ENCODE data around the gene DPEP2NB. TPM values are rescaled to one million over a fixed set of nuclear protein-coding genes. Genes with fewer than 3 reads are reported as not detected.

The DPEP2NB gene
- total RNA-seq, 1 experiment from 2014 or later = not detected

DNA sequence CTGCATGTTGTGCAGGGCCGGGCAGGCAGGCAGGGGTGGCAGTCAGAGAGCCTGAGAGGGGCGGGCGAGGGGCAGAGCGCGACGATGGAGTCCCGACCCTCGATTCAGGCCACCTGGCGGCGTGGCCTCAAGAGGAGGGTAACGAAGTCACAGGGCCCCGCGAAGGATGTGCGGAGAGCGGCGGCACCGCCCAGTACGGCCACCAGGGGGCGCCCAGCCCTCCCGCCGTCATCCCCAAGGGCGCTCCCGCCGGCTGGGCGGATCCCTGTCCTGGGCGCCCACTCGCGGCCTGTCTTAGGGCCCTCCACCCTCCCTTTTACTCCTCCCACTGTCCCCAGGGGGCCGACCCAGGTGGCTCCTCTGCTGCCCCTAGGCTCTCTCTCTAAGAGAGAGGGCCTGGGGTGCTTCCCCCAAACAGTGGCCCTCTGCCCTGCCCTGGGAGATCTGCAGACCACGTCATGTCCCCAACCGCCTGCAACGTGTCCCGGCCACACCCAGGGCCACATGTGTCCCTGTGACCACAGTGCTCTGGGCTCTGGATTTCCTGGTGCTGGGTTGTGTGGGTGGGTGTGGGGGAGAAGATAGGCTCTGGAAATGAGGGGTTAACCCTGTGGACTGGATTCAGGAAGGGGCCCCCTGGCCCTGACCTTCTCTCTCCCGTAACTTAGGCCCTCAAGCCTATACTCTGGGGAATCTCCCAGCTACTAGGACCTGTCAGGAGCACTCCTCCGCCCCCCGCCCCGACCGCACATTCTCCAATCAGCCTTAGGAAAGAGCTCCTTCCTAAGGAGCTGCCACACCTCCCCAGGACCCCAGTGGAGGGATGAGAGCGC, 22.3 kb downstream of the DPEP2NB start:
- H3K27me3 ChIP-seq (replicated peaks; ENCODE audit: control insufficient read depth, insufficient read depth, low read length) = no peaks in the 10 kb centered on the region
- TF ChIP-seq, protein P1, sequence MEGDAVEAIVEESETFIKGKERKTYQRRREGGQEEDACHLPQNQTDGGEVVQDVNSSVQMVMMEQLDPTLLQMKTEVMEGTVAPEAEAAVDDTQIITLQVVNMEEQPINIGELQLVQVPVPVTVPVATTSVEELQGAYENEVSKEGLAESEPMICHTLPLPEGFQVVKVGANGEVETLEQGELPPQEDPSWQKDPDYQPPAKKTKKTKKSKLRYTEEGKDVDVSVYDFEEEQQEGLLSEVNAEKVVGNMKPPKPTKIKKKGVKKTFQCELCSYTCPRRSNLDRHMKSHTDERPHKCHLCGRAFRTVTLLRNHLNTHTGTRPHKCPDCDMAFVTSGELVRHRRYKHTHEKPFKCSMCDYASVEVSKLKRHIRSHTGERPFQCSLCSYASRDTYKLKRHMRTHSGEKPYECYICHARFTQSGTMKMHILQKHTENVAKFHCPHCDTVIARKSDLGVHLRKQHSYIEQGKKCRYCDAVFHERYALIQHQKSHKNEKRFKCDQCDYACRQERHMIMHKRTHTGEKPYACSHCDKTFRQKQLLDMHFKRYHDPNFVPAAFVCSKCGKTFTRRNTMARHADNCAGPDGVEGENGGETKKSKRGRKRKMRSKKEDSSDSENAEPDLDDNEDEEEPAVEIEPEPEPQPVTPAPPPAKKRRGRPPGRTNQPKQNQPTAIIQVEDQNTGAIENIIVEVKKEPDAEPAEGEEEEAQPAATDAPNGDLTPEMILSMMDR (IDR thresholded peaks at IDR 0.05; ENCODE audit: insufficient read depth in 1 of 2, low read depth in 1 of 2, low read length in 1 of 2, severe bottlenecking in 1 of 2, unreplicated experiment in 1 of 2) = peak; percentile 95
- no peaks in the 10 kb centered on the region for H3K9me3 ChIP-seq
- Mint-ChIP-seq H3K9me3 (ENCODE audit: unreplicated experiment) (no peaks in the 10 kb centered on the region), H3K27me3 (ENCODE audit: insufficient read depth, unreplicated experiment) (no peaks in the 10 kb centered on the region), H3K36me3 (ENCODE audit: insufficient read depth, unreplicated experiment) (no peaks in the 10 kb centered on the region), H3K4me1 (ENCODE audit: low read depth, unreplicated experiment) (no peaks in the 10 kb centered on the region), H3K4me3 (ENCODE audit: unreplicated experiment) (peak overlapping the region; percentile 37), H3K27ac (ENCODE audit: unreplicated experiment) (no peak overlapping the region)
- CTCF ChIA-PET = interaction anchor here (0.5 to 1.0 kb wide), 9 partner anchors 11 to 872 kb away, joined by 3 to 12 read pairs (median 3); partner anchors contain the start of genes DDX28 and DUS2
- H3K4me3 ChIP-seq (ENCODE audit: low read depth, low read length) = no peak overlapping the region
- DNase-seq = peak; percentile 80 to 86
- no TSS peak for BruUV-seq (replicated peaks)
- POLR2A ChIA-PET = interaction anchor here (0.6 kb wide), 2 partner anchors 27 to 58 kb away, joined by 3 to 5 read pairs; no protein-coding TSS in a partner anchor
- H3K36me3 ChIP-seq (ENCODE audit: control insufficient read depth, insufficient read depth, low read length) = no peaks in the 10 kb centered on the region
- peaks cover 7% of the 10 kb centered on the region for H3K4me1 ChIP-seq
- intact Hi-C loops (cut with micrococcal nuclease; ENCODE audit: unreplicated experiment) = loop anchor here (1.0 to 2.0 kb wide), 4 partner anchors 47 to 241 kb away; no protein-coding TSS in a partner anchor

DNA sequence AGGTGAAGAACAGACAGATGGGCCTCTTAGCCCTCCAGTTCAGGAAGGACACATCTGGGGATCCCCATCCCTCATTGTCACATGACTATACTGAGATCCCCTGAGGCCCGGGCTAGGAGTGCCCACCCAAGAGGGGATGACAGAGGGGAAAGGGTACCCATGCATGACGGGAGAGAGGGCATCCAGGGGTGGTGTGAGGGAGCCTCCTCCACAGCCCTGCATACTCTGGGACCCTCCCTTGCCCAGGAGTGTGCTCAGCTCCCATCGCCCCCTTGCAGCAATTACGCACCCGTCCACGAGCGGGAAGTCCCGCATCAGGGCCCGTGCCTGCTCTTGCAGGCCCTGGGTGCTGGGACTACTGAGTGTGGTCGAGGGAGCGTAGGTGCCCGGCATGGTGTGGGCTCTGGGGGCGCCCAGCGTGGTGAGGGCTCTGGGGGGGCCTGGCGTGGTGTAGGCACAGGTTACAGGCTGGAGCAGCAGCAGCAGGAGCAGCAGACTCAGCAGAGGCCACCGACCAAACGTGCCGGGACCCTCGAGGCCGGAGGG, 23.0 kb downstream of the DPEP2NB start:
- H3K36me3 ChIP-seq (ENCODE audit: control insufficient read depth, insufficient read depth, low read length) = no peaks in the 10 kb centered on the region
- H3K4me1 ChIP-seq = peaks cover 7% of the 10 kb centered on the region
- DNase-seq = no peak
- Mint-ChIP-seq H3K27me3 (ENCODE audit: insufficient read depth, unreplicated experiment) (no peaks in the 10 kb centered on the region), H3K4me1 (ENCODE audit: low read depth, unreplicated experiment) (no peaks in the 10 kb centered on the region), H3K27ac (ENCODE audit: unreplicated experiment) (no peak overlapping the region), H3K4me3 (ENCODE audit: unreplicated experiment) (no peak overlapping the region), H3K36me3 (ENCODE audit: insufficient read depth, unreplicated experiment) (no peaks in the 10 kb centered on the region), H3K9me3 (ENCODE audit: unreplicated experiment) (no peaks in the 10 kb centered on the region)
- TF ChIP-seq, protein P1 (IDR thresholded peaks at IDR 0.05; ENCODE audit: insufficient read depth in 1 of 2, low read depth in 1 of 2, low read length in 1 of 2, severe bottlenecking in 1 of 2, unreplicated experiment in 1 of 2) = no peak
- ChIA-PET POLR2A (no interaction called here), CTCF (no interaction called here)
- no TSS peak for BruUV-seq (replicated peaks)
- H3K27me3 ChIP-seq (replicated peaks; ENCODE audit: control insufficient read depth, insufficient read depth, low read length) = no peaks in the 10 kb centered on the region
- no peak overlapping the region for H3K4me3 ChIP-seq (ENCODE audit: low read depth, low read length)
- no peaks in the 10 kb centered on the region for H3K9me3 ChIP-seq
- intact Hi-C loops (cut with micrococcal nuclease; ENCODE audit: unreplicated experiment) = loop anchor here (1.0 to 2.0 kb wide), 4 partner anchors 48 to 242 kb away; no protein-coding TSS in a partner anchor

DNA sequence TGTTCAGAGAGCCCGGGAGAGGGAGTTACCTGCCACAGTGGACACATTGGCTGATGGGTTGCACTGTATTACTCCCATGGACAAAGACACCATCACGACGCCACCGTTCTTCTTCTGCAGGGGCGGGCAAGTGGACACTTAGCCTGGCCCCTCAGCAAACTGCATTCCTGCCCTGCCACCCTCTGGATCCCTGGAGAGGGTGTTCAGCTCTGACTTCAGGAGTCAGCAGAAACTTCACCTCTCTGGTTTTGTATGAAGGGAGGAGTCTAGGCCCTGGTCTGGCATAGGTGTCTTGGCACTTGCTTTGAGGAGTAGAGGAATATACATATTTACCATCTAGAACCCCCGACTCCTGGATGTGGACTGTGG, 25.7 kb downstream of the DPEP2NB start:
- DNase-seq = no peak
- Histone ChIP-seq H3K27me3 (replicated peaks; ENCODE audit: control insufficient read depth, insufficient read depth, low read length) (no peaks in the 10 kb centered on the region), H3K4me3 (ENCODE audit: low read depth, low read length) (no peak overlapping the region), H3K9me3 (no peaks in the 10 kb centered on the region), H3K36me3 (ENCODE audit: control insufficient read depth, insufficient read depth, low read length) (no peaks in the 10 kb centered on the region), H3K4me1 (peaks cover 7% of the 10 kb centered on the region)
- no peaks in the 10 kb centered on the region for H3K36me3 Mint-ChIP-seq (ENCODE audit: insufficient read depth, unreplicated experiment)
- H3K27ac Mint-ChIP-seq (ENCODE audit: unreplicated experiment) = no peak overlapping the region
- POLR2A ChIA-PET = no interaction called here
- CTCF ChIA-PET = no interaction called here
- H3K4me3 Mint-ChIP-seq (ENCODE audit: unreplicated experiment) = no peak overlapping the region
- H3K4me1 Mint-ChIP-seq (ENCODE audit: low read depth, unreplicated experiment) = peaks cover 1% of the 10 kb centered on the region
- no peaks in the 10 kb centered on the region for H3K9me3 Mint-ChIP-seq (ENCODE audit: unreplicated experiment)
- no TSS peak for BruUV-seq (replicated peaks)
- H3K27me3 Mint-ChIP-seq (ENCODE audit: insufficient read depth, unreplicated experiment) = no peaks in the 10 kb centered on the region
- intact Hi-C loops (cut with micrococcal nuclease; ENCODE audit: unreplicated experiment) = no loop called here
- TF ChIP-seq, protein P1 (IDR thresholded peaks at IDR 0.05; ENCODE audit: insufficient read depth in 1 of 2, low read depth in 1 of 2, low read length in 1 of 2, severe bottlenecking in 1 of 2, unreplicated experiment in 1 of 2) = no peak
